Activated B cell treated with CpG ODN at 0.5 μM for 24 hours (primary cell): ENCODE data around the gene SACM1L. TPM values are rescaled to one million over a fixed set of nuclear protein-coding genes. Genes with fewer than 3 reads are reported as not detected.

Experiments
- ATAC-seq: fragments of 200-7000 bp; cut with Tn5 transposase; one replicate; pipeline ENCODE4 v1.10.0; 2021; ENCODE audit warnings: low read depth, mild to moderate bottlenecking, moderate library complexity
- CTCF ChIA-PET: fragments of 350-600 bp; sonication (Branson Sonifier 250); formaldehyde crosslinking; loops from one replicate; lab custom pipeline; 2021; ENCODE audit warnings: antibody characterized with exemption; lab: Charles Lee
- POLR2A ChIA-PET: fragments of 350-600 bp; sonication (Branson Sonifier 250); formaldehyde crosslinking; loops from one replicate; lab custom pipeline; 2021; ENCODE audit warnings: antibody characterized with exemption; lab: Charles Lee
- DNase-seq: peaks from one replicate; pipeline ENCODE4 v3.0.0; 2022
- H3K27ac Mint-ChIP-seq: one replicate; pipeline ENCODE4 v1.8.0; 2020; ENCODE audit warnings: mixed read lengths
- H3K27me3 Mint-ChIP-seq: one replicate; pipeline ENCODE4 v1.8.0; 2021; ENCODE audit warnings: mixed read lengths
- H3K36me3 Mint-ChIP-seq: one replicate; pipeline ENCODE4 v1.8.0; 2021; ENCODE audit warnings: low read depth, mixed read lengths
- H3K4me1 Mint-ChIP-seq: one replicate; pipeline ENCODE4 v1.8.0; 2021; ENCODE audit warnings: mixed read lengths
- H3K4me3 Mint-ChIP-seq: one replicate; pipeline ENCODE4 v1.8.0; 2020; ENCODE audit warnings: mild to moderate bottlenecking, mixed read lengths
- H3K9me3 Mint-ChIP-seq: one replicate; pipeline ENCODE4 v1.8.0; 2020; ENCODE audit warnings: mixed read lengths
- intact Hi-C: fragments of 100-400 bp; cut with micrococcal nuclease; formaldehyde crosslinking; loops from one replicate; pipeline ENCODE4 v1.15.1; 2024
- total RNA-seq: library from RNA; stranded (reverse); gene quantifications from 2 replicates; pipeline ENCODE4 v1.2.3, GENCODE V29; 2022
- TF ChIP-seq, protein P1 (sequence below): fragments of 200-600 bp; IDR thresholded peaks from one replicate; pipeline ENCODE4 v1.8.0; 2022; ENCODE audit warnings: antibody characterized with exemption, mild to moderate bottlenecking

The SACM1L gene
- total RNA-seq, 1 donor from 2014 or later: 55.5 TPM

GRCh38 chr3:45653205-45653604, 36.0 kb upstream of the SACM1L start:
- TF ChIP-seq, protein P1, sequence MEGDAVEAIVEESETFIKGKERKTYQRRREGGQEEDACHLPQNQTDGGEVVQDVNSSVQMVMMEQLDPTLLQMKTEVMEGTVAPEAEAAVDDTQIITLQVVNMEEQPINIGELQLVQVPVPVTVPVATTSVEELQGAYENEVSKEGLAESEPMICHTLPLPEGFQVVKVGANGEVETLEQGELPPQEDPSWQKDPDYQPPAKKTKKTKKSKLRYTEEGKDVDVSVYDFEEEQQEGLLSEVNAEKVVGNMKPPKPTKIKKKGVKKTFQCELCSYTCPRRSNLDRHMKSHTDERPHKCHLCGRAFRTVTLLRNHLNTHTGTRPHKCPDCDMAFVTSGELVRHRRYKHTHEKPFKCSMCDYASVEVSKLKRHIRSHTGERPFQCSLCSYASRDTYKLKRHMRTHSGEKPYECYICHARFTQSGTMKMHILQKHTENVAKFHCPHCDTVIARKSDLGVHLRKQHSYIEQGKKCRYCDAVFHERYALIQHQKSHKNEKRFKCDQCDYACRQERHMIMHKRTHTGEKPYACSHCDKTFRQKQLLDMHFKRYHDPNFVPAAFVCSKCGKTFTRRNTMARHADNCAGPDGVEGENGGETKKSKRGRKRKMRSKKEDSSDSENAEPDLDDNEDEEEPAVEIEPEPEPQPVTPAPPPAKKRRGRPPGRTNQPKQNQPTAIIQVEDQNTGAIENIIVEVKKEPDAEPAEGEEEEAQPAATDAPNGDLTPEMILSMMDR: no peak
- ATAC-seq: no peak
- peaks cover 7% of the 10 kb centered on the region for H3K9me3 Mint-ChIP-seq
- DNase-seq: no peak
- no peak overlapping the region for H3K4me3 Mint-ChIP-seq
- H3K4me1 Mint-ChIP-seq: peaks cover 54% of the 10 kb centered on the region
- H3K27me3 Mint-ChIP-seq: no peaks in the 10 kb centered on the region
- ChIA-PET CTCF (interaction anchor here (1.2 to 17.0 kb wide), 3 partner anchors 13 to 140 kb away, joined by 3 to 357 read pairs (median 5); no protein-coding TSS in a partner anchor), POLR2A (interaction anchor here (4.7 kb wide), 1 partner anchor 57 kb away, joined by 26 read pairs; the partner anchor contains the start of gene LIMD1)
- intact Hi-C loops: loop anchor here (5.0 kb wide), 1 partner anchor 41 kb away; no protein-coding TSS in a partner anchor
- peak overlapping the region; percentile 80 for H3K27ac Mint-ChIP-seq
- H3K36me3 Mint-ChIP-seq: peaks cover 31% of the 10 kb centered on the region

DNA sequence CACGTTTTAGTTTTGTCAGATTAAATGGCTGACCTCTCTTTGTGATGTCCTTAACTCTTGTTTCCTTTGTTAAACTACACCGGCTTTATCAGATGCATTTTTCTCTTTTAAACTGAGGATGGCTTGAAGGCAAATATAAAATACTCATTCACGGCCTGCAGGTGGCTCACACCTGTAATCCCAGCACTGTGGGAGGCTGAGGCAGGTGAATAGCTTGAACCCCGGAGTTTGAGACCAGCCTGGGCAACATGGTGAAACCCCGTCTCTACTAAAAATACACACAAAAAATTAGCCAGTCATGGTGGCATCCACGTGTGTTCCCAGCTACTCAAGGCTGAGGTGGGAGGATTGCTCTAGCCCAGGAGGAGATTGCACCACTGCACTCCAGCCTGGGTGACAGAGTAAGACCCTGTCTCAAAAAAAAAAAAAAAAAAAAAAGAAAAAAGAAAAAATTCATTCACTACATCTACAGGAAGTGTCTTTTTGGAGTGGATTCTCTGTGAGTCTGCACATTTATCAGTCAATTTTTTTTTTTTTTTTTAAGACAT, 34.7 kb upstream of the SACM1L start:
- no peak overlapping the region for H3K4me3 Mint-ChIP-seq
- peaks cover 23% of the 10 kb centered on the region for H3K36me3 Mint-ChIP-seq
- H3K9me3 Mint-ChIP-seq: peaks cover 4% of the 10 kb centered on the region
- POLR2A ChIA-PET: interaction anchor here (0.6 to 4.7 kb wide), 6 partner anchors 10 to 145 kb away, joined by 3 to 26 read pairs (median 4); partner anchors contain the start of gene LIMD1
- intact Hi-C loops: loop anchor here (5.0 kb wide), 1 partner anchor 42 kb away; no protein-coding TSS in a partner anchor
- CTCF ChIA-PET: interaction anchor here (0.7 to 17.0 kb wide), 4 partner anchors 59 to 141 kb away, joined by 3 to 357 read pairs (median 4); no protein-coding TSS in a partner anchor
- TF ChIP-seq, protein P1: no peak
- peaks cover 54% of the 10 kb centered on the region for H3K4me1 Mint-ChIP-seq
- ATAC-seq (no peak), DNase-seq (no peak)
- peak overlapping the region; percentile 80 for H3K27ac Mint-ChIP-seq
- H3K27me3 Mint-ChIP-seq: no peaks in the 10 kb centered on the region

DNA sequence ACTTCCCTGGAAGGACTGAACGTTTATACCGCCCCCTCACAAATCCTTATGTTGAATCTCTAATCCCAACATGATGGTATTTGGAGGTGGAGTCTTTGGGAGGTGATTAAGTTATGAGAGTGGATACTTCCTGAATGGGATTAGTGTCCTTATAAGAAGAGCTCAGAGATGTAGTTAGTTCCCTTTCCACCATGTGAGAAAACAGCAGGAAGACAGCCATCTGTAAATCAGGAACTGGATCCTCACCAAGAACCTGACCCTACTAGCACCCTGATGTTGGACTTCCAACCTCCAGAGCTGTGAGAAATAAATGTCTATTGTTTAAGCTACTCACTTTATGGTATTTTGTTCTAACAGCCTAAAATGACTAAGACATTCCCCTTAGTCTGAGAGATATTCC, 33.3 kb upstream of the SACM1L start:
- peaks cover 55% of the 10 kb centered on the region for H3K4me1 Mint-ChIP-seq
- TF ChIP-seq, protein P1: no peak
- POLR2A ChIA-PET: interaction anchor here (0.9 to 4.7 kb wide), 3 partner anchors 33 to 64 kb away, joined by 3 to 26 read pairs (median 4); partner anchors contain the start of genes LIMD1 and SACM1L
- peaks cover 13% of the 10 kb centered on the region for H3K36me3 Mint-ChIP-seq
- no peaks in the 10 kb centered on the region for H3K9me3 Mint-ChIP-seq
- no peak overlapping the region for H3K4me3 Mint-ChIP-seq
- CTCF ChIA-PET: interaction anchor here (0.7 to 17.0 kb wide), 19 partner anchors 9 to 653 kb away, joined by 3 to 357 read pairs (median 5); partner anchors contain the start of gene LIMD1
- intact Hi-C loops: loop anchor here (1.0 kb wide), 3 partner anchors 63 to 619 kb away; no protein-coding TSS in a partner anchor
- DNase-seq (no peak), ATAC-seq (no peak)
- H3K27ac Mint-ChIP-seq: peak overlapping the region; percentile 78
- no peaks in the 10 kb centered on the region for H3K27me3 Mint-ChIP-seq

GRCh38 chr3:45656575-45657363, 32.4 kb upstream of the SACM1L start:
- Mint-ChIP-seq H3K4me1 (peaks cover 49% of the 10 kb centered on the region), H3K27me3 (no peaks in the 10 kb centered on the region), H3K4me3 (no peak overlapping the region), H3K36me3 (peaks cover 11% of the 10 kb centered on the region), H3K27ac (peak overlapping the region; percentile 78), H3K9me3 (no peaks in the 10 kb centered on the region)
- ChIA-PET POLR2A (interaction anchor here (0.9 to 4.7 kb wide), 3 partner anchors 32 to 65 kb away, joined by 3 to 26 read pairs (median 4); partner anchors contain the start of genes LIMD1 and SACM1L), CTCF (interaction anchor here (0.7 to 17.0 kb wide), 22 partner anchors 8 to 618 kb away, joined by 3 to 357 read pairs (median 5); partner anchors contain the start of gene LIMD1)
- TF ChIP-seq, protein P1: no peak
- DNase-seq: peak; percentile 71
- intact Hi-C loops: loop anchor here (1.0 kb wide), 3 partner anchors 63 to 619 kb away; no protein-coding TSS in a partner anchor
- peak; percentile 92 for ATAC-seq
